NCI-H2107 treated with DMSO at 0.1 percent for 48 hours (cell line): ENCODE results near the gene KLK12.
"Not testable (repeated sequence)": the region's sequence is repeated elsewhere in the genome, so short reads cannot be mapped to it uniquely, and the experiment has no call there.

Experiments used
- DNase-seq: peaks from one replicate; lab custom pipeline; 2025; ENCODE audit not compliant: unreplicated experiment; lab: John Stamatoyannopoulos, UW

The KLK12 gene

DNA sequence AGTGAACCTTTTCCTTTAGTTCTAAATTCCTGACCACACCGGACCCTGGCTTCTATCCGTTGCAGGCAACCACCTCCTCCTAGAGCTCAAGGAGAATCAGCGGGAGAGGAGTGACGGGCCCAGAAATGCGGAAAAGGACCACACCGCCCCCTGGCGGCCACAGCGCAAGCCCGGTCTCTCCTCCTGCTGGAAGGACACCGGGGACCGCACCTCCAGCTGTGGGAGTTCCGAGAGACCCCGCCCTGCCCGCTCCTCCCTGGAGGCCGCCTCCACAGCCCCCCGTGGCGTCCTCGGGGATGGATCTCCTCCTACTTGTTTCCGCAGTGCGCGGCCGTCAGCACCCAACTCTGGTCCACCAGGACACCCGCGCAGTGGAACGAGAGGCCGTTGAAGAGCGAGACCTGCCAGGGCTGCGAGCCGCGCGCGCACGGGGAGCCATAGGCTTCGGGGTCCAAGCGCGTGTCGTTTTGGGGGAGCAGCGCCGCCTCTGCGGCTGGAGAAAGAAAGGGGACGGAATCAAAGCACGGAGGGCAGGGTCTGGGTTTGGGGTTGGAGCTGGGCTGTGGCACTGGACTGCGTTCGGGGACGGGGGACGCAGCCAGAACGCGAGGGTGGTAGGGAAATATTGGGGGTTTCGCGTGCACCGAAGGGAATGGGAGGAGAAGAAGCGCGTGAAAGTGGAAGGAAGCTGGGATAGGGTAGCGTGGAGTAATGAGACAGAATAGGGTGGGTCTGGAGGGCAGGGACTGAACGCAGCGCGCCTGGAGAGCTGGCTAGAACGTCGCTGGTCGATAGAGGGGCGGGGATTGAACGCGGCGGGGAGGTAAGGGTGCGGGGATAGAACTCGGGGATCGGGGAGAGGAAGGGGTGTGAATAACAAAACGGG is 17.8 kb downstream of the KLK12 start:
- peak; percentile 29 for DNase-seq

GRCh38 chr19:51015691-51016267 is 19.0 kb downstream of the KLK12 start:
- no peak for DNase-seq

DNA sequence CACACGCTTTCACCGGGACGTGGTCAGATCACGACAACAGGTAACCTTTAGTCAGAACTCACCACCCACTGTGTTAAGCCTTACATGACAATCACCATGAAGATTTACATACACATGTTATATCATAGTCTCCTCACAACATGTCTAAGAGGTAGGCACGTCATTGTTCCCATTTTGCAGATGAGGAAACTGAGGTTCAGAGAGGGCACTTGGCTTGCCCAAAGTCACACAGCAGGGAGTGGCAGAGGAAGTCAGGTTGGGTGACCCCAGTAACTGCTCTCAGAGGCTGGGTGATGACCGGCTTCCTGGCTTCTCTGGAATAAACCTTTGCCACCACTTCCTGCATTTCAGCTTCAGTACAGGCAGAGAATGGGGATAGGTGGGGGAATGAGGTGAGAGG is 20.6 kb downstream of the KLK12 start:
- no peak for DNase-seq

- no peak for DNase-seq
These were observed 22.1 kb downstream of the KLK12 start for GRCh38 chr19:51012661-51013190.

- no peak for DNase-seq
These were observed 24.6 kb downstream of the KLK12 start for GRCh38 chr19:51010066-51010795.

DNA sequence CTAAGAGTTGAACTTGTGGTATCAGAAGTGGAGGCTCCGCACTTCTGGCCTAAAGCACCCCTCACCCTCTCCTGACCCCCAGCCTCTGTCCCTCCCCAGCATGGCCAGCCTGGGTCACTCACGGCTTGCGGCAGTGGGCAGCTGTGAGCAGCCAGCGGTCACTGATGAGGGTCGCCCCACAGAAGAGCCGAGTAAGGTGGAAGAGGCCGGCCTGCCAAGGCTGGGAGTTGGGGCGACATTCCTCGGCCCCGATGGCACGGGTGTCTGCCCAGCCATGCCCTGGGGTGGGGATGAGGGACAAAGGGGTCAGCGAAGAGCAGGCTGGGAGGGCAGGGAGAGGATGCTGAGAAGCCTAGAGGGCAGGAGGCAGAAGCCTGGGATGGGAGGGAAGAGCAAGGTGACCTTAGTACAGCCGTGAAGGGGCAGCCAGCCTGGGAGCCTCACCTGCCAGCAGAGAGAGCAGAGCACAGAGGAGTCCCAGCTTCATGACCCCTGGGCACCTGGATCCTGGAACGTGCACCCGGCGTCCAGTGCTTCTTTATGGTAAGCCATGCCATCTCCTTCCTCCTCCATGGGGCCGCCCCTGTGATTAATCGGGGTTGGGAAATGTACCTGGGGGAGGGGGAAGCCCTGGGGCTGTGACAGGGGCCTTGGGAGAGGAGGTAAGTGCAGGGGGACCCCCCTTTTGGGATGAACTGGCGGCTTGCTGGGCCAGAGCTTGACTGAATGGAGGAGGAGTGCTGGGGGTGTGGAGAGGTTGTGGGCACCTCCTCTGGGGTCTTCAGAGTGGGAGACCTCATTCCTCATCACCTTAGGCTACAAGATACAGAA is 25.5 kb downstream of the KLK12 start:
- no peak for DNase-seq

GRCh38 chr19:51007488-51007887 is 27.3 kb downstream of the KLK12 start:
- DNase-seq, result no peak

DNA sequence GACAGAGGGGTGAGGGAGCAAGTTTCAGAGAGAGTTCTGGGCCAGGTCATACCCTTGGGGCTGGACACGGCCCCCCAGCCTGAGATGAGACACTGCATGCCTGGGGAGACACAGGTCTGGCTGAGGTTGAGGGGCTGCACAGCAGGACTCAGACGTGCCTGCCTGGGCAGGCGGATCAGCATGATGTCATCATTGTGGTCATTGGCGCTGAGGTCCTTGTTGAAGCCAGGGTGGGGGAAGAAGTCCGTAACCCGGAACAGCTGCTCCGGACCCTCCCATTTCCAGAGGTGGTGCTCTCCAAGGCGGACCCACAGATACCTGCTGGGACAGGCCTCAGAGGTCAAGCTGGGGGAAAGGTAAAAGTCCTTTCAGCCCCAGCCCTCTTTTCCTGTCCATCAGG is 28.4 kb downstream of the KLK12 start:
- no peak for DNase-seq

- no peak for DNase-seq
These were observed 29.6 kb downstream of the KLK12 start for GRCh38 chr19:51005248-51005647.

DNA sequence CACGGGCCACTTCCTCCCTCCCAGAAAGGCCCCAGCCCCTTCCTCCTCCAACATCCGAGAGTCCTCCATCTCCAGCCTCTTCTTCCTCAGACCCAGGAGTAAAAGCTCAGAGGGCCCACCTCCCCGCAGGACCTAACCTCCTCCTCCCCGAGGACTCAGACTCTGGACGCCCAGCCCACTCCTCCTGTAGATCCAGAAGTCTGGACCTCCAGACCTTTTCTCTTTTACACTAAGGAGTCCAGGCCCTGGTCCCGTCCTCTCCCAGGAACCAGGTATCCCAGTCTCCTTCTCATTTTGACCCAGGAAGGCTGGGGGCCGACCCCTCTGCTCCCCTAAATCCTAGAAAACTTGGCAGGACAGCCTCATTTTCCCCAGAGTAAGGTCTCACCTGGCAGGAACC is 31.5 kb downstream of the KLK12 start:
- no peak for DNase-seq

DNA sequence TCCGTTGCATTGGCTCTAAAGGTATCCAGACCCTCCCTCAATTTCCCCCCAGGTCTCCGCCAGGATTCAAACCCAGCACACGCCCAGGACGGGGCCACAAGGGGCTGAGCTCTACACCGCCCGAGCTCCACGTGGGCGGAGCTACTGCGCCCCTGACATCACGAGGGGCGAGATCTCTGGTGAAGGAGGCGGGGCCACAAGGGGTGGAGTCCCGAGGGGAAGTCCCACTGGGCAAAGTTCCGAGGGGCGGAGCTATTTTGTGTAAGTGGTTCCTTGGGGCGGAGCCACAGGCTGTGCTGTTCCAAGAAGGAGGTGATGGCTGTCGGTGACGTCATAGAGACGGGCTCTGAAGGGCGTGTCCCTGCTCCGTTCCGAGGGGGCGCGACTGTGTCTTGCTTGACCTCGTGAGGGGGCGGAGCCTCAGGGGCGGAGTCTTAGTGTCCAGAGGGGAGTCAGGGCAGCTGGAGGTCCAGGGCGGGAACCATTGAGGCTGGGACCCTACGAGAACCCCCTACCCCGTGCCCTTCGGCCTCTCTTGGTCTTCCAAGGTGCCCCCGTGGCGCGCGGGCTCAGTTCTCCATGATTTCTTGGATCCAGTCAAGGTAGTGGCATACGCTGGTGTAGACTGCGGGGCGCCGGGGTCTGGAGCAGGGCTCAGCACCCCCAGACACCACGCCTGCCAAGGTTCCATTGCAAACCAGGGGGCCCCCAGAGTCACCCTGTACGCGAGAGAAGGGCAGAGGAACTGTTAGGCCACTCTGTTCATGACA is 32.1 kb downstream of the KLK12 start:
- no peak for DNase-seq

DNA sequence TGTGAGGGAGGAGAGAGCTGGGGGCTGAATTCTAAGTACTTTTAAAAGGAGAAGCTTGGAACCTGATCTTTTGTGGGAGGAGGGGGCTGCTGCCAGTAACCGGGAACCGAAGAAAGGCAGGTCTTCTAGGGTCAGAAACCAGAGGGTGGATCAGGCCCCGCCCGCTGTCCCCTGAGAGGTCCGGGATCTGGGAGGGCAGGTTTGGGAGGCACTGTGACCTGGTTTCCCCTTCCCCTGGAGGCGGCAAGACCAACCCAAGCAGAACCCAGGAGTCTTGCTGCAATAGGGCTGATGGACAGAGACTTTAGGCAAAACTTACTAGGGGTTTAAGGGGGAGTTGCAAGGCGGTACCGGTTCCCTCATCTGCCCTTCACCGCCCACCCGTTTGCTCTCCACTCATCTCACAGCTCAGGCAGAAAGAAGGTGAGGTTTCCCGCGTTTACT is 32.7 kb downstream of the KLK12 start:
- no peak for DNase-seq

- DNase-seq, result no peak
These were observed 33.3 kb downstream of the KLK12 start, which contains the start of gene KLK8 for GRCh38 chr19:51001515-51001914. Gene KLK8 (minus strand): TSS chr19:51001604. CDS start chr19:51001167, 437 bp downstream.

DNA sequence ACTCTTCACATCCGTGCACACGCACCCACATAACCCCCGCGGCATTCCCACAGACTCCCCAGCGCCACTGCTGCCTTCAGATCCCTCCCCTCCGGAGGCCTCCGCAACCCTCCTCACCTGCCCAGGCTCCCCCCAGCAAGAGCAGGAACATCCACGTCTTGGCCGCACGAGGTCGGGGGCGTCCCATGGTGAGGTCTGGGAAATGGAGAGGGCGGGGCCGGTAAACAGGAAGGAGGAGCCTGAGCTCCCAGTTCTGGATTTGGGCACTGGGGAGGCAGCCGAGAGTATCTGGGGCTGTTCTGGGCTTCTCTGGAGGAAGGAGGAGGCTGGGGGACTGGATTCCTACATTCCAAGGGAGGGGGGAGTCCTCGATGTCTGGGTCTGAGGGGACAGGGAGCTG is 33.8 kb downstream of the KLK12 start:
- DNase-seq, result no peak

DNA sequence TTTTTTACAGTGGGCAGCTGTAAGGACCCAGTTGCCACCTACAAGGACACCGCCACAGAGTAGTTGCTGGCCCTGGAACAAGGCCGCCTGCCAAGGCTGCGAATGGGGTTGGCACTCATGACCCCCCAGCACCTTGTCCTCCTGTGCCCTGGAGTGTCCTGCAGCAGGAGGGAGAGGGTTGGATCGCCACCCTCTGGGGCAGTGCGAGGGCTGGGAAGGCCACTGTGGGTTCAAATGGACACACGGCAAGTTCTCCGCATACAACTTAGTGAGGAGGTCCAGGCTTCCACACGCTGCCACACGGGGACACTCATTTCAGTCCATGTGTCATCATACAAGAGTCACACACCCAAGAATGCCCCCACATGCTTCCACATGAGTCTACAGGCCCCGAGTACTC is 34.4 kb downstream of the KLK12 start:
- DNase-seq, result no peak

DNA sequence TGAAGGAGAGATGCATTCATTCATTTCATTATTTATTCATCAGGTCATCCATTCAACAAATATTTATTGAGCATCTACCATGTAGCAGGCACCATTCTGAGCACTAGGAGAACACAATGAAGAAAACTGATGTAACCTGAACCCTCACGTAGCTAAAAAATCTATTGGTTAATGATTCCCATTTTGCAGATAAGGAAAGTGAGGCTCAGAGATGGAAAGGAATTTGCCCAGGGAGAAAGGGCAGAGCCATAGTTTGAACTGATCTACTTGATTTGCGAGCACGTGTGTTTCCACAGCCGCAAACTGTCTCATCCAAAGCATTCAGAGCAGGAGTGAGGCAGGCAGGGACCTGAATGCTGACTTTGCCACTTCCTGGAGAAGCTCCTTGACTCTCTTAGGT is 36.1 kb downstream of the KLK12 start:
- DNase-seq, result no peak

GRCh38 chr19:50998061-50998460 is 36.7 kb downstream of the KLK12 start:
- no peak for DNase-seq

DNA sequence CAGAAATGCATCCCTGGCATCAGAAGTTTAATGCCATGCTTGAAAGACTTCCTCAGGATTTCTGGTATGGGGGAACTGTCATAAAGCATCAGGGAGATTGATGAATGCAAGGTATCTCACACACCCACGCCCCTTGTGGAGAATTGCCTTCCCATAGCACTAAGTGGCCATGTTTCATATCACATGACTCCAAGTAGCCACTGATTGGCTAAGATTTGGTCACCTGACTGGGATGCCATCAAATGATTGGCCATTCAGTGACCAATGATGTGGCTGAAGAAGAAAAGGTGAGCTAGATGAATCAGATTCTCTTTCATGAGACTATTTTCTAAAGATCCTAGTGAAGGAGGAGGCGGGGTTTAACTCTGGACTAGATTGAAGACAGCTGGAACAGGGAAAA is 40.7 kb downstream of the KLK12 start:
- DNase-seq, result no peak

- no peak for DNase-seq
These were observed 42.2 kb downstream of the KLK12 start for GRCh38 chr19:50992666-50993035.

DNA sequence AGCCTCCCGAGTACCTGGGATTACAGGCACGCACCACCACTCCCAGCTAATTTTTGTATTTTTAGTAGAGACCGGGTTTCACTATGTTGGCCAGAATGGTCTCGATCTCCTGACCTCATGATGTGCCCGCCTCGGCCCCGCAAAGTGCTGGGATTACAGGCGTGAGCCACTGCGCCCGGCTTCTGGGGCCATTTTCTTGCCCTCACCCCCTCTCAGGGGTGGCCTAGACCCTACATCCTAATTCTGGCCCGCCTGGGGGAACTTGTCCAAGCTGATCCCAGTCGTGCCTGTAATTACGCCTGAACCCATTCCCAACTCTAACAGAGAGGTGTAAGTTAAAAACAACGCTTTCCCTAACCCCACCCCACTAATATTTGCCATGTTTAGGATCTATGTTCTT is 50.4 kb downstream of the KLK12 start:
- not testable (repeated sequence) for DNase-seq
